IMR-90 (cell line): Measurements from ENCODE around the gene GCN1. TPM values are rescaled to one million over a fixed set of nuclear protein-coding genes. Genes with fewer than 3 reads are reported as not detected.

Experiments
- ATAC-seq: fragments of 200-7000 bp; cut with Tn5 transposase; 2 replicates; pipeline ENCODE4 v1.9.1; 2020; ENCODE audit warnings: low read depth, mild to moderate bottlenecking, moderate library complexity
- BruUV-seq: library from RNA; stranded (reverse); fragments of 400-500 nt; replicated peaks from 2 replicates; lab custom pipeline; 2021; lab: Mats Ljungman, UMichigan
- CTCF ChIA-PET: fragments of 300-600 bp; formaldehyde crosslinking; extraction: SDS; loops from one replicate; lab custom pipeline; 2021; ENCODE audit warnings: antibody characterized with exemption; lab: Yijun Ruan, JAX
- POLR2A ChIA-PET: fragments of 300-600 bp; sonication (Branson Sonifier 250); formaldehyde crosslinking; loops from one replicate; lab custom pipeline; 2022; ENCODE audit warnings: antibody characterized with exemption; ENCODE audit not compliant: unreplicated experiment; lab: Charles Lee
- DNase-seq: peaks from one replicate; pipeline ENCODE4 v3.0.0; 2013
- H2AFZ ChIP-seq: replicated peaks from 2 replicates; pipeline ENCODE3; 2013; ENCODE audit warnings: low read length, mild to moderate bottlenecking; ENCODE audit not compliant: poor library complexity
- H2AK5ac ChIP-seq: 2 replicates; pipeline ENCODE4 v1.6.1; 2013; ENCODE audit warnings: low read depth, low read length, inconsistent platforms
- H2AK9ac ChIP-seq: replicated peaks from 2 replicates; pipeline ENCODE3; 2013; ENCODE audit warnings: mild to moderate bottlenecking, low read depth, low read length, moderate library complexity; ENCODE audit not compliant: poor library complexity
- H2BK120ac ChIP-seq: 2 replicates; pipeline ENCODE4 v1.6.1; 2013; ENCODE audit warnings: low read depth, low read length, inconsistent platforms
- H2BK15ac ChIP-seq: 3 replicates; pipeline ENCODE4 v1.6.1; 2013; ENCODE audit warnings: low read depth, low read length, inconsistent platforms
- H2BK20ac ChIP-seq: 2 replicates; pipeline ENCODE4 v1.6.1; 2013; ENCODE audit warnings: low read depth, mild to moderate bottlenecking, inconsistent platforms, low read length, moderate library complexity
- H2BK5ac ChIP-seq: 2 replicates; pipeline ENCODE4 v1.6.1; 2013; ENCODE audit warnings: mild to moderate bottlenecking, low read depth, low read length, inconsistent platforms; ENCODE audit not compliant: poor library complexity, severe bottlenecking
- H3K14ac ChIP-seq: replicated peaks from 2 replicates; pipeline ENCODE4 v1.6.1; 2013; ENCODE audit warnings: low read depth, low read length, inconsistent platforms
- H3K18ac ChIP-seq: 2 replicates; pipeline ENCODE4 v1.6.1; 2013; ENCODE audit warnings: low read depth, low read length, control low read depth
- H3K23ac ChIP-seq: 2 replicates; pipeline ENCODE4 v1.6.1; 2013; ENCODE audit warnings: low read depth, low read length, inconsistent platforms
- H3K27ac ChIP-seq: 2 replicates; pipeline ENCODE4 v1.5.1; 2013; ENCODE audit warnings: mild to moderate bottlenecking, control low read depth, low read length; ENCODE audit not compliant: insufficient read depth
- H3K27me3 ChIP-seq: 2 replicates; pipeline ENCODE4 v1.6.1; 2013; ENCODE audit warnings: low read length; ENCODE audit not compliant: control insufficient read depth, insufficient read depth
- H3K36me3 ChIP-seq: 2 replicates; pipeline ENCODE4 v1.6.1; 2013; ENCODE audit warnings: low read length, mixed read lengths; ENCODE audit not compliant: control insufficient read depth, insufficient read depth
- H3K4ac ChIP-seq: 2 replicates; pipeline ENCODE4 v1.6.1; 2013; ENCODE audit warnings: low read depth, low read length, inconsistent platforms
- H3K4me1 ChIP-seq: 2 replicates; pipeline ENCODE4 v1.6.1; 2013; ENCODE audit warnings: low read length, mixed read lengths; ENCODE audit not compliant: control insufficient read depth, insufficient read depth
- H3K4me2 ChIP-seq: 2 replicates; pipeline ENCODE4 v1.6.1; 2013; ENCODE audit warnings: low read depth, mild to moderate bottlenecking, control low read depth, low read length, moderate library complexity
- H3K4me3 ChIP-seq: 2 replicates; pipeline ENCODE4 v1.5.1; 2013; ENCODE audit warnings: low read depth, mild to moderate bottlenecking, control low read depth, low read length, moderate library complexity; ENCODE audit not compliant: insufficient read depth
- H3K56ac ChIP-seq: 2 replicates; pipeline ENCODE4 v1.6.1; 2013; ENCODE audit warnings: low read length, inconsistent platforms; ENCODE audit not compliant: insufficient read depth; ENCODE audit errors: extremely low read depth
- H3K79me1 ChIP-seq, 2 experiments: 2 replicates each; pipeline ENCODE4 v1.6.1; 2013; ENCODE audit warnings: low read length in 2 of 2, inconsistent platforms in 1 of 2, low read depth in 1 of 2
- H3K9ac ChIP-seq: 2 replicates; pipeline ENCODE4 v1.6.1; 2013; ENCODE audit warnings: low read depth, low read length, control low read depth
- H3K9me1 ChIP-seq: 2 replicates; pipeline ENCODE4 v1.6.1; 2013; ENCODE audit warnings: low read length, inconsistent platforms; ENCODE audit not compliant: insufficient read depth
- H3K9me3 ChIP-seq: 2 replicates; pipeline ENCODE4 v1.6.1; 2013; ENCODE audit warnings: low read length; ENCODE audit not compliant: control insufficient read depth, insufficient read depth
- H4K20me1 ChIP-seq: 2 replicates; pipeline ENCODE4 v1.6.1; 2013; ENCODE audit warnings: low read length, inconsistent platforms; ENCODE audit not compliant: insufficient read depth
- H4K5ac ChIP-seq: 2 replicates; pipeline ENCODE4 v1.6.1; 2013; ENCODE audit warnings: mild to moderate bottlenecking, low read depth, low read length, control low read depth
- H4K8ac ChIP-seq, 2 experiments: 2 replicates each; pipeline ENCODE4 v1.6.1; 2013; ENCODE audit warnings: low read depth in 2 of 2, low read length in 2 of 2, control low read depth in 1 of 2, inconsistent platforms in 1 of 2
- H4K91ac ChIP-seq: 2 replicates; pipeline ENCODE4 v1.6.1; 2013; ENCODE audit warnings: low read depth, low read length, inconsistent platforms; ENCODE audit not compliant: insufficient read depth
- BHLHE40 ChIP-seq: fragments of 150-350 bp; IDR thresholded peaks from 2 replicates; pipeline ENCODE4 v1.6.1; 2016; ENCODE audit warnings: mild to moderate bottlenecking, low read depth, low read length
- CEBPB ChIP-seq: IDR thresholded peaks from 2 replicates; pipeline ENCODE4 v1.6.1; 2012; ENCODE audit warnings: low read depth, low read length, improper control_type of control experiment
- CHD1 ChIP-seq: IDR thresholded peaks from 2 replicates; pipeline ENCODE4 v1.6.1; 2012; ENCODE audit warnings: low read depth, low read length, improper control_type of control experiment
- CTCF ChIP-seq: conservative IDR thresholded peaks from 2 replicates; pipeline ENCODE4 v1.5.1; 2012; ENCODE audit warnings: mild to moderate bottlenecking, low read depth, low read length, improper control_type of control experiment
- FOS ChIP-seq: fragments of 150-350 bp; IDR thresholded peaks from 2 replicates; pipeline ENCODE4 v1.6.1; 2016; ENCODE audit warnings: low read depth, low read length
- MAFK ChIP-seq: IDR thresholded peaks from 2 replicates; pipeline ENCODE4 v1.6.1; 2012; ENCODE audit warnings: low read depth, low read length, improper control_type of control experiment
- MAZ ChIP-seq: IDR thresholded peaks from 2 replicates; pipeline ENCODE4 v1.6.1; 2012; ENCODE audit warnings: low read depth, mild to moderate bottlenecking, low read length, improper control_type of control experiment, moderate library complexity, borderline replicate concordance
- MXI1 ChIP-seq: IDR thresholded peaks from 2 replicates; pipeline ENCODE4 v1.6.1; 2012; ENCODE audit warnings: low read depth, mild to moderate bottlenecking, low read length, moderate library complexity, borderline replicate concordance
- NFE2L2 ChIP-seq: fragments of 150-350 bp; IDR thresholded peaks from 2 replicates; pipeline ENCODE4 v1.6.1; 2016; ENCODE audit warnings: low read depth, mild to moderate bottlenecking, low read length
- POLR2A ChIP-seq: IDR thresholded peaks from 2 replicates; pipeline ENCODE4 v1.6.1; 2012; ENCODE audit warnings: mild to moderate bottlenecking, low read depth, low read length
- RAD21 ChIP-seq: IDR thresholded peaks from 2 replicates; pipeline ENCODE4 v1.6.1; 2012; ENCODE audit warnings: low read length, improper control_type of control experiment
- RCOR1 ChIP-seq: IDR thresholded peaks from 2 replicates; pipeline ENCODE4 v1.6.1; 2012; ENCODE audit warnings: mild to moderate bottlenecking, low read length, improper control_type of control experiment; ENCODE audit not compliant: insufficient replicate concordance
- RFX5 ChIP-seq: IDR thresholded peaks from 2 replicates; pipeline ENCODE4 v1.8.0; 2012; ENCODE audit warnings: low read depth, mild to moderate bottlenecking, low read length, moderate library complexity
- SMC3 ChIP-seq: fragments of 150-350 bp; IDR thresholded peaks from 2 replicates; pipeline ENCODE4 v1.6.1; 2016; ENCODE audit warnings: low read depth, mild to moderate bottlenecking, antibody characterized with exemption, low read length, moderate library complexity
- WGBS, 2 experiments: methylation state at CpG; one replicate each; pipeline versions ENCODE4 v1.1.5 to v1.1.7; 2013; ENCODE audit warnings: missing lambda C conversion rate in 2 of 2; ENCODE audit not compliant: insufficient read length in 1 of 2; ENCODE audit errors: extremely low coverage in 2 of 2; 5-methylcytosine and 5-hydroxymethylcytosine counted together
- dilution Hi-C: fragments of 300-500 bp; cut with HindIII; formaldehyde crosslinking; loops from one replicate; pipeline ENCODE4 v1.14.3; 2018; ENCODE audit warnings: low sequenced_read_pairs; ENCODE audit not compliant: unreplicated experiment
- in situ Hi-C: fragments of 300-500 bp; cut with MboI; formaldehyde crosslinking; loops from 3 replicates; pipeline ENCODE4 v1.14.3; 2019; ENCODE audit warnings: low sequenced_read_pairs, inconsistent platforms, mixed read lengths
- intact Hi-C: fragments of 100-400 bp; cut with micrococcal nuclease; formaldehyde crosslinking; loops from 2 replicates; pipeline ENCODE4 v1.10.0; 2022
- polyA plus RNA-seq, 3 experiments: library from polyadenylated mRNA; depleted of rRNA; stranded (reverse); fragments of >200 nt; gene quantifications; 2 replicates each; pipeline ENCODE4 v1.2.3, GENCODE V29; 2012; ENCODE audit warnings: low replicate concordance in 1 of 3
- total RNA-seq: library from RNA; depleted of rRNA; stranded (reverse); fragments of >200 nt; gene quantifications from 2 replicates; pipeline ENCODE4 v1.2.3, GENCODE V29; 2012
- TF ChIP-seq, protein P1 (sequence below): fragments of 150-350 bp; IDR thresholded peaks from 2 replicates; pipeline ENCODE4 v1.6.1; 2017; ENCODE audit warnings: mild to moderate bottlenecking, antibody characterized with exemption, low read length, low read depth

GCN1 gene
- total and polyA plus RNA-seq, 2 of the 4 experiments (the other 2 are of a cell fraction): 57.8 to 77.6 TPM

DNA sequence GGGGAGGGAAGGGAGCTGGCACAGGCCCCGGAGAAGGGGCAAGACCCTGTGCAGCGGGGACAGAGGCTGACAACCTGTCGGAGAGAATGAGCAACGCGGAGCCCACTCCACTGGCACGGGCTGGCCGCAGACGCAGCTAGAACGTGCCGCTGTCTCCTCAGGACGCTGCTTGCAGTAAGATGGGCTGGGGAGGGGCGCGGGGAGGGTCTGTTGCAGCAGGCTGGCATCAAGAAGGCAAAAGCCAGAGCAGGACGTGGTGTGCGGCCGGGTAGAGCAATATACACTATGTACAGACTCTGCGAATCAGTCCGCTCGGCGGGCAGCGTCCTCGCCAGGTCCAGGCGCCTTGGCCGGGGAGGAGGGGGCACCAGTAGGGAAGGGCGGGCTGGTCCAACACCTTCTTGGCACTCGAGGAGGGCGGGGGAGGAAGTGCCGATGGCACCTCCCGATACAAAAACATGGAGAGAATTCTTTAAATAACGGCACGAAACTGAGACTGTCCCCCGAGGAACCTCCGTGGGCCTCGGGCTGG lies 97.8 kb downstream of the GCN1 start:
- dilution Hi-C loops: no loop called here
- CTCF ChIA-PET: no interaction called here

More for the DNA sequence above, 97.8 kb downstream of the GCN1 start:
- Histone ChIP-seq H3K9ac (no peak overlapping the region), H3K9me1 (peaks cover 11% of the 10 kb centered on the region), H3K18ac (no peak overlapping the region), H4K91ac (no peak overlapping the region), H2BK15ac (no peak overlapping the region), H2AFZ (no peak overlapping the region), H2BK20ac (no peak overlapping the region), H3K14ac (no peak overlapping the region), H3K36me3 (peaks cover 54% of the 10 kb centered on the region), H3K23ac (no peak overlapping the region), H4K20me1 (peaks cover 55% of the 10 kb centered on the region), H2BK120ac (no peak overlapping the region), H3K4me2 (no peak overlapping the region), H3K4me1 (peaks cover 7% of the 10 kb centered on the region; the same call in 1 of the 2 replicates), H3K79me1 (peaks cover 5 to 51% of the 10 kb centered on the region in 2 experiments; a peak in 3 of 4 replicates), H3K4me3 (no peak overlapping the region), H3K9me3 (no peaks in the 10 kb centered on the region), H4K8ac (no peak overlapping the region), H4K5ac (no peak overlapping the region), H3K56ac (no peak overlapping the region), H2BK5ac (no peak overlapping the region), H2AK5ac (no peak overlapping the region), H2AK9ac (no peak overlapping the region), H3K27ac (no peak overlapping the region), H3K4ac (no peak overlapping the region), H3K27me3 (no peaks in the 10 kb centered on the region)
- intact Hi-C loops (no loop called here), in situ Hi-C loops (no loop called here)
- ATAC-seq (no peak), DNase-seq (no peak)
- no TSS peak for BruUV-seq
- POLR2A ChIA-PET: interaction anchor here (0.5 kb wide), 1 partner anchor 400 kb away, joined by 6 read pairs; no protein-coding TSS in a partner anchor
- TF ChIP-seq CTCF (no peak), SMC3 (no peak), RAD21 (no peak), MAFK (no peak), CEBPB (no peak), RFX5 (no peak), CHD1 (no peak), RCOR1 (no peak), BHLHE40 (no peak), MXI1 (no peak), POLR2A (no peak), MAZ (no peak), NFE2L2 (no peak), FOS (no peak)
- TF ChIP-seq, protein P1, sequence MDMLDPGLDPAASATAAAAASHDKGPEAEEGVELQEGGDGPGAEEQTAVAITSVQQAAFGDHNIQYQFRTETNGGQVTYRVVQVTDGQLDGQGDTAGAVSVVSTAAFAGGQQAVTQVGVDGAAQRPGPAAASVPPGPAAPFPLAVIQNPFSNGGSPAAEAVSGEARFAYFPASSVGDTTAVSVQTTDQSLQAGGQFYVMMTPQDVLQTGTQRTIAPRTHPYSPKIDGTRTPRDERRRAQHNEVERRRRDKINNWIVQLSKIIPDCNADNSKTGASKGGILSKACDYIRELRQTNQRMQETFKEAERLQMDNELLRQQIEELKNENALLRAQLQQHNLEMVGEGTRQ: no peak
- WGBS, 2 experiments: 95% methylated on average over 18 of the region's 34 CpGs; no CpG with 5 or more reads in 1 of the 2 experiments
